SK-N-SH (cell line): ENCODE data around the gene BTF3. TPM values are rescaled to one million over a fixed set of nuclear protein-coding genes. Genes with fewer than 3 reads are reported as not detected.

ENCODE experiments used
- CTCF ChIA-PET: fragments of 300-600, 350-600 bp; formaldehyde crosslinking; extraction: SDS; loops from one replicate; lab custom pipeline; 2021; lab: Yijun Ruan, JAX
- POLR2A ChIA-PET: fragments of 350-600 bp; sonication (Branson Sonifier 250); formaldehyde crosslinking; extraction: SDS; loops from one replicate; lab custom pipeline; 2020; ENCODE audit warnings: antibody characterized with exemption, inconsistent platforms; lab: Yijun Ruan, JAX
- DNase-seq: peaks from one replicate; pipeline ENCODE4 v3.0.0; 2012
- H2AFZ ChIP-seq: fragments of 200-600 bp; sonication (generic); 2 replicates; pipeline ENCODE4 v1.8.1; 2016; ENCODE audit warnings: antibody characterized with exemption, mild to moderate bottlenecking, low read depth
- H3F3A ChIP-seq: fragments of 200-600 bp; sonication (generic); replicated peaks from 2 replicates; pipeline ENCODE3; 2016; ENCODE audit warnings: antibody characterized with exemption, mild to moderate bottlenecking; ENCODE audit not compliant: insufficient read depth
- H3K27ac ChIP-seq, 2 experiments: fragments of 200-500 bp in 1 of 2; fragments of 200-600 bp in 1 of 2; sonication (Bioruptor generic) in 1 of 2; sonication (generic), shearing (Covaris generic) in 1 of 2; 2 replicates each; pipeline versions ENCODE4 v1.5.1 to v1.6.1; 2014 to 2016; ENCODE audit warnings: low read depth in 2 of 2, inconsistent platforms in 1 of 2, low read length in 1 of 2, mild to moderate bottlenecking in 1 of 2, mixed read lengths in 1 of 2
- H3K27me3 ChIP-seq: fragments of 200-600 bp; sonication (generic), shearing (Covaris generic); 2 replicates; pipeline ENCODE4 v1.6.1; 2016; ENCODE audit warnings: mixed run types; ENCODE audit not compliant: insufficient read depth
- H3K36me3 ChIP-seq, 2 experiments: fragments of 200-500 bp in 1 of 2; fragments of 200-600 bp in 1 of 2; sonication (Bioruptor generic) in 1 of 2; sonication (generic) in 1 of 2; replicated peaks in 1 of 2; 2 replicates each; pipeline versions ENCODE3 to v1.5.1; 2014 to 2016; ENCODE audit warnings: low read length in 1 of 2, mild to moderate bottlenecking in 1 of 2; ENCODE audit not compliant: insufficient read depth in 2 of 2, control insufficient read depth in 1 of 2
- H3K4me1 ChIP-seq, 2 experiments: fragments of 200-500 bp in 1 of 2; fragments of 200-600 bp in 1 of 2; sonication (Bioruptor generic) in 1 of 2; sonication (generic), shearing (Covaris generic) in 1 of 2; 2 replicates each; pipeline versions ENCODE4 v1.5.1 to v1.6.1; 2014 to 2016; ENCODE audit warnings: low read depth in 1 of 2, low read length in 1 of 2, mixed run types in 1 of 2; ENCODE audit not compliant: insufficient read depth in 2 of 2, control insufficient read depth in 1 of 2
- H3K4me2 ChIP-seq: fragments of 200-600 bp; sonication (generic), shearing (Covaris generic); 2 replicates; pipeline ENCODE4 v1.6.1; 2017; ENCODE audit warnings: mixed run types
- H3K4me3 ChIP-seq, 2 experiments: fragments of 200-500 bp in 1 of 2; fragments of 200-600 bp in 1 of 2; sonication (Bioruptor generic) in 1 of 2; sonication (generic), shearing (Covaris generic) in 1 of 2; 2 replicates each; pipeline versions ENCODE4 v1.5.1 to v1.8.1; 2014 to 2016; ENCODE audit warnings: low read depth in 2 of 2, inconsistent platforms in 1 of 2, low read length in 1 of 2, mild to moderate bottlenecking in 1 of 2, mixed read lengths in 1 of 2, moderate library complexity in 1 of 2
- H3K79me2 ChIP-seq: fragments of 200-600 bp; sonication (generic); 2 replicates; pipeline ENCODE4 v1.8.1; 2017; ENCODE audit warnings: mild to moderate bottlenecking; ENCODE audit not compliant: insufficient read depth
- H3K9ac ChIP-seq: fragments of 200-600 bp; sonication (generic); 2 replicates; pipeline ENCODE4 v1.6.1; 2017; ENCODE audit warnings: mixed run types
- H3K9me2 ChIP-seq: fragments of 200-600 bp; sonication (generic); 2 replicates; pipeline ENCODE4 v1.6.1; 2017; ENCODE audit warnings: mixed run types
- H3K9me3 ChIP-seq: fragments of 200-600 bp; sonication (generic); 2 replicates; pipeline ENCODE4 v1.6.1; 2017; ENCODE audit warnings: mixed run types, mild to moderate bottlenecking, moderate library complexity
- H4K20me1 ChIP-seq: fragments of 200-600 bp; sonication (generic); 2 replicates; pipeline ENCODE4 v1.6.1; 2017; ENCODE audit warnings: mild to moderate bottlenecking, mixed run types; ENCODE audit not compliant: insufficient read depth
- CHD2 ChIP-seq: fragments of 150-350 bp; IDR thresholded peaks from 2 replicates; pipeline ENCODE4 v1.6.1; 2018; ENCODE audit warnings: low read length; ENCODE audit not compliant: partially characterized antibody
- ELF1 ChIP-seq: IDR thresholded peaks from 2 replicates; pipeline ENCODE4 v1.4.0; 2012
- FOSL2 ChIP-seq: IDR thresholded peaks from 2 replicates; pipeline ENCODE4 v1.4.0; 2012; ENCODE audit warnings: low read depth, mild to moderate bottlenecking, moderate library complexity, borderline replicate concordance
- GABPA ChIP-seq: IDR thresholded peaks from 2 replicates; pipeline ENCODE4 v1.4.0; 2012; ENCODE audit warnings: low read depth, mild to moderate bottlenecking
- GATA2 ChIP-seq: sonication (generic); formaldehyde crosslinking; IDR thresholded peaks from 2 replicates; pipeline ENCODE4 v1.5.0; 2020; ENCODE audit warnings: mild to moderate bottlenecking, missing genetic modification reagents
- JUND ChIP-seq: IDR thresholded peaks from 2 replicates; pipeline ENCODE4 v1.4.0; 2012
- MXI1 ChIP-seq: IDR thresholded peaks from 2 replicates; pipeline ENCODE4 v1.6.1; 2012; ENCODE audit warnings: mild to moderate bottlenecking, low read depth, low read length, improper control_type of control experiment
- NFIC ChIP-seq: IDR thresholded peaks from 2 replicates; pipeline ENCODE4 v1.4.0; 2012; ENCODE audit warnings: borderline replicate concordance
- NRF1 ChIP-seq: IDR thresholded peaks from 2 replicates; pipeline ENCODE4 v1.6.1; 2012; ENCODE audit warnings: low read depth, mild to moderate bottlenecking, low read length
- POLR2AphosphoS5 ChIP-seq: IDR thresholded peaks from 2 replicates; pipeline ENCODE4 v1.6.1; 2012; ENCODE audit warnings: low read depth, low read length
- SIN3A ChIP-seq: IDR thresholded peaks from 2 replicates; pipeline ENCODE4 v1.6.1; 2012; ENCODE audit warnings: low read depth, mild to moderate bottlenecking, low read length, moderate library complexity, borderline replicate concordance
- SMC3 ChIP-seq: IDR thresholded peaks from 2 replicates; pipeline ENCODE4 v1.6.1; 2012; ENCODE audit warnings: low read depth, low read length, improper control_type of control experiment
- TAF1 ChIP-seq: IDR thresholded peaks from 2 replicates; pipeline ENCODE4 v1.6.1; 2012; ENCODE audit warnings: low read depth, mild to moderate bottlenecking, low read length, moderate library complexity, borderline replicate concordance
- TEAD4 ChIP-seq: IDR thresholded peaks from 2 replicates; pipeline ENCODE4 v1.4.0; 2012; ENCODE audit warnings: mild to moderate bottlenecking, borderline replicate concordance; ENCODE audit not compliant: insufficient read depth
- YY1 ChIP-seq: IDR thresholded peaks from 2 replicates; pipeline ENCODE4 v1.4.0; 2012; ENCODE audit warnings: low read depth, mild to moderate bottlenecking
- WGBS: methylation state at CpG from one replicate; pipeline ENCODE4 v1.1.6; 2017; ENCODE audit warnings: low lambda C conversion rate; 5-methylcytosine and 5-hydroxymethylcytosine counted together
- polyA plus RNA-seq, 3 experiments: library from polyadenylated mRNA; depleted of rRNA; stranded (reverse); fragments of >200 nt; gene quantifications; 2 replicates each; pipeline ENCODE4 v1.2.3, GENCODE V29; 2012
- TF ChIP-seq, protein P1 (sequence below): IDR thresholded peaks from 2 replicates; pipeline ENCODE4 v1.4.0; 2012; ENCODE audit warnings: low read depth
- TF ChIP-seq, protein P2 (sequence below): IDR thresholded peaks from 2 replicates; pipeline ENCODE4 v1.4.0; 2012; ENCODE audit warnings: low read depth, borderline replicate concordance
- TF ChIP-seq, protein P3 (sequence below): fragments of 150-350 bp; IDR thresholded peaks from 2 replicates; pipeline ENCODE4 v1.6.1; 2017; ENCODE audit warnings: antibody characterized with exemption, low read length, low read depth, borderline replicate concordance
- TF ChIP-seq, protein P4 (sequence below): fragments of 200-600 bp; sonication (generic); IDR thresholded peaks from 2 replicates; pipeline ENCODE4 v1.6.1; 2017; ENCODE audit warnings: antibody characterized with exemption, mild to moderate bottlenecking, moderate library complexity

Gene BTF3
- polyA plus RNA-seq (2012; rRNA removed), result 458 and 492 TPM in 2 replicates
- polyA plus RNA-seq (2012; cell fraction: cytosol; rRNA removed), result 622 and 790 TPM in 2 replicates
- 127 and 171 TPM in 2 replicates for polyA plus RNA-seq (2012; cell fraction: nucleus; rRNA removed)

DNA sequence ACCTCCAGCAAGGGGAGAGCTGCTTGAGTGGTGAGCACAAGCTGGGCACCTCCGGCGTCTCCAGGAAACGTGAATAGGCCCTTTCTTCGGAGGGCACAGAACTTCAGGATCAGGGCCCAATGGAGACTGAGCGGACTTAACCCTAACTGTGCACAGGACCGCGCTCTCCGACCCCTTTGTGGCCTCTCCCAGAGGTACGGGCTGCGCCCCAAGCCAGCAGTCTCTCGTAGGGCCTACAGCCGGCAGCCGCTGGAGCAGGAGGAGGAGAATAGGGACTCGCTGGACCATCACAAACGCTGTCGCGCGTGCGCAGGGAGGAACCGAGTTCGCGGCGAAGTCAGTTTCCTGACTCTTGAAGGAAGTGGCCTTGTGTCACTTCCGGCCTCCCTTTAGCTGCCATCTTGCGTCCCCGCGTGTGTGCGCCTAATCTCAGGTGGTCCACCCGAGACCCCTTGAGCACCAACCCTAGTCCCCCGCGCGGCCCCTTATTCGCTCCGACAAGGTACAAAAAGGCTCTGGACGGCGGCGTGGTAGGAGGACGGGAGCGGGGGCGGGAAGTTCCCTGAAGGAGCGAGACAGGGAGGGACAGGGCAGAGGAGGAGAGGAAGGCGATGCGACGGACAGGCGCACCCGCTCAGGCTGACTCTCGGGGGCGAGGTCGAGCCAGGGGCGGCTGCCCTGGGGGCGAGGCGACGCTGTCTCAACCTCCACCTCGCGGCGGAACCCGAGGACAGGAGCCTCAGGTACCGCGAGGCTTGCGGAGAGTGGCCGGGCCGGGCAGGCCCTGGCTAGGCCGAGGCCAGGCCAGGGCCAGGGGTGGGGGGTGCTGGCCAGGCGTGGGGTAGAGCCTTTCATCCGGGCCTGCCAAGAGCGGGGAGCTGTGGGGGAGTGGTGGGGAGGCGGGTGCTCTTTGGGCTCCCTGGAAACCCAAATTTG lies at the start of gene BTF3:
BTF3 (plus strand) TSS at position 386 of the 936 bp plus-strand sequence; CDS start at position 612, 226 bp downstream.
- Histone ChIP-seq H3K27me3 (no peaks in the 10 kb centered on the region), H4K20me1 (peaks cover 40% of the 10 kb centered on the region), H3K9me2 (no peaks in the 10 kb centered on the region), H3K27ac (peak within 1 kb of the TSS; percentile 95 to 99), H3K4me3 (peak within 1 kb of the TSS; percentile 88 to 98), H3K4me1 (peaks cover 11 to 16% of the 10 kb centered on the region in 2 experiments; a peak in 3 of 4 replicates), H3K4me2 (peak within 1 kb of the TSS; percentile 84), H3K36me3 (peaks cover 36 to 41% of the 10 kb centered on the region in 2 experiments), H2AFZ (peak within 1 kb of the TSS; percentile 67), H3K9me3 (no peaks in the 10 kb centered on the region), H3F3A (peaks cover 25% of the 10 kb centered on the region), H3K79me2 (peaks cover 56% of the 10 kb centered on the region), H3K9ac (peak within 1 kb of the TSS; percentile 99)
- peak; percentile 91 for DNase-seq
- CTCF ChIA-PET, result interaction anchor here (1.3 to 2.7 kb wide), 8 partner anchors 11 to 47 kb away, joined by 4 to 14 read pairs (median 8); no protein-coding TSS in a partner anchor
- 2% methylated on average over 31 of the region's 67 CpGs for WGBS
- no peak for TF ChIP-seq TEAD4
- no peak for TF ChIP-seq CHD2
- peak; percentile 92 for TF ChIP-seq YY1
- peak; percentile 75 for TF ChIP-seq MXI1
- peak; percentile 88 for TF ChIP-seq TAF1
- peak; percentile 84 for TF ChIP-seq ELF1
- TF ChIP-seq NRF1, result peak; percentile 96
- peak; percentile 99 for TF ChIP-seq POLR2AphosphoS5
- peak; percentile 90 for TF ChIP-seq GABPA
- TF ChIP-seq, protein P1, sequence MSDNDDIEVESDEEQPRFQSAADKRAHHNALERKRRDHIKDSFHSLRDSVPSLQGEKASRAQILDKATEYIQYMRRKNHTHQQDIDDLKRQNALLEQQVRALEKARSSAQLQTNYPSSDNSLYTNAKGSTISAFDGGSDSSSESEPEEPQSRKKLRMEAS, result peak; percentile 96
- POLR2A ChIA-PET, result interaction anchor here (0.6 to 1.9 kb wide), 7 partner anchors 9 to 67 kb away, joined by 3 to 8 read pairs (median 4); partner anchors contain the start of genes ANKRA2 and UTP15

DNA sequence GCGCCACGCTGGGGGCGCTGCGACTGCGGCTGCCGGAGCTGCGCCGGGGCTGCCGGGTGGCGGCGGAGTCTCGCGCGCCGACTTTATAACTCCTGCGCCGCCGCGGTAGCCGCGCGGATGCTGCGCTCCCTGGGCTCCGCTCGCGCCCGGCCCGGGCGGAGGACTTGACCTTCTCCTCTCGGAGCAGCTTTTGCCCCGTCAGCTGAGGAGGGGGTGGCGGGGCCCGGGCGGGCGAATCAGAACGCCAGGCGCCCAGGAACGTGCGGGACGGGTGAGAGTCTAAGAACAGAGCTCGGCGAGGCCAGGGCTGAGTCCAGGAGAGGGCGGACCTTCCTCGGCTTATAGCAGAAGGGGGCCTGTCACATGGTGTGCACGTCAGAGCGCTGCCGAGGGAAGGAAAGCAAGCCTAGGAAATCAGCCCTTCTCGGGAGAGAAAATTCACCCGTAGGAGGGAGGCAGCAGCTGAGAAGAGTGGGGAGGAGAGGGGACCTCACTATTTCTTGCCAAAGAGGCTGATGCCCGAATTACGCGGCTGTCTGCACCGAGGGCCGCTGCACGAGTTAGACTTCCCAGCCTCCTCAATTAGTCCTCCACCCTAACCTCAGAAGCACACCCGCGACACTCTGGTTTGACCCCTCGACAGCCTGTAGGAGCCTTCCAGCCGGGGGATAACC lies 49.6 kb upstream of the BTF3 start, which contains the start of gene FOXD1:
FOXD1 (minus strand) TSS at position 315 of the 674 bp plus-strand sequence. CDS start 415 bp downstream, outside the sequence.
- Histone ChIP-seq H4K20me1 (peaks cover 17% of the 10 kb centered on the region), H3K36me3 (peaks cover 17 to 31% of the 10 kb centered on the region in 2 experiments), H3K4me3 (peak within 1 kb of the TSS; percentile 69 to 74), H3K27me3 (no peaks in the 10 kb centered on the region), H3K79me2 (peaks cover 54% of the 10 kb centered on the region), H3K27ac (peak within 1 kb of the TSS; percentile 74 to 93), H2AFZ (peak within 1 kb of the TSS; percentile 77), H3K4me1 (peaks cover 10 to 12% of the 10 kb centered on the region in 2 experiments; a peak in 1 of 4 replicates), H3K9me2 (no peaks in the 10 kb centered on the region), H3F3A (peaks cover 37% of the 10 kb centered on the region), H3K9ac (peak within 1 kb of the TSS; percentile 91), H3K9me3 (no peaks in the 10 kb centered on the region), H3K4me2 (peak within 1 kb of the TSS; percentile 95)
- peak; percentile 80 for DNase-seq
- ChIA-PET CTCF (interaction anchor here (1.1 to 2.9 kb wide), 7 partner anchors 9 to 365 kb away, joined by 3 to 21 read pairs (median 5); no protein-coding TSS in a partner anchor), POLR2A (interaction anchor here (0.6 kb wide), 1 partner anchor 21 kb away, joined by 3 read pairs; no protein-coding TSS in a partner anchor)
- WGBS, result 2% methylated on average over 24 of the region's 59 CpGs
- TF ChIP-seq GABPA (no peak), NFIC (no peak), CHD2 (no peak), POLR2AphosphoS5 (peak; percentile 95), MXI1 (no peak), GATA2 (CRISPR knock-in tag) (no peak), NRF1 (peak; percentile 20; the same call in 1 of the 2 replicates), SMC3 (0 out of 2 replicates have a peak, but pooled peaks have one; percentile 2), JUND (peak; percentile 8; the same call in 1 of the 2 replicates), FOSL2 (peak; percentile 10; the same call in 1 of the 2 replicates), TAF1 (peak; percentile 96), SIN3A (peak; percentile 75; the same call in 1 of the 2 replicates)
- TF ChIP-seq, protein P2, sequence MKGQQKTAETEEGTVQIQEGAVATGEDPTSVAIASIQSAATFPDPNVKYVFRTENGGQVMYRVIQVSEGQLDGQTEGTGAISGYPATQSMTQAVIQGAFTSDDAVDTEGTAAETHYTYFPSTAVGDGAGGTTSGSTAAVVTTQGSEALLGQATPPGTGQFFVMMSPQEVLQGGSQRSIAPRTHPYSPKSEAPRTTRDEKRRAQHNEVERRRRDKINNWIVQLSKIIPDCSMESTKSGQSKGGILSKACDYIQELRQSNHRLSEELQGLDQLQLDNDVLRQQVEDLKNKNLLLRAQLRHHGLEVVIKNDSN, result peak; percentile 93
- TF ChIP-seq, protein P3, sequence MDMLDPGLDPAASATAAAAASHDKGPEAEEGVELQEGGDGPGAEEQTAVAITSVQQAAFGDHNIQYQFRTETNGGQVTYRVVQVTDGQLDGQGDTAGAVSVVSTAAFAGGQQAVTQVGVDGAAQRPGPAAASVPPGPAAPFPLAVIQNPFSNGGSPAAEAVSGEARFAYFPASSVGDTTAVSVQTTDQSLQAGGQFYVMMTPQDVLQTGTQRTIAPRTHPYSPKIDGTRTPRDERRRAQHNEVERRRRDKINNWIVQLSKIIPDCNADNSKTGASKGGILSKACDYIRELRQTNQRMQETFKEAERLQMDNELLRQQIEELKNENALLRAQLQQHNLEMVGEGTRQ, result peak; percentile 67
- TF ChIP-seq, protein P4, sequence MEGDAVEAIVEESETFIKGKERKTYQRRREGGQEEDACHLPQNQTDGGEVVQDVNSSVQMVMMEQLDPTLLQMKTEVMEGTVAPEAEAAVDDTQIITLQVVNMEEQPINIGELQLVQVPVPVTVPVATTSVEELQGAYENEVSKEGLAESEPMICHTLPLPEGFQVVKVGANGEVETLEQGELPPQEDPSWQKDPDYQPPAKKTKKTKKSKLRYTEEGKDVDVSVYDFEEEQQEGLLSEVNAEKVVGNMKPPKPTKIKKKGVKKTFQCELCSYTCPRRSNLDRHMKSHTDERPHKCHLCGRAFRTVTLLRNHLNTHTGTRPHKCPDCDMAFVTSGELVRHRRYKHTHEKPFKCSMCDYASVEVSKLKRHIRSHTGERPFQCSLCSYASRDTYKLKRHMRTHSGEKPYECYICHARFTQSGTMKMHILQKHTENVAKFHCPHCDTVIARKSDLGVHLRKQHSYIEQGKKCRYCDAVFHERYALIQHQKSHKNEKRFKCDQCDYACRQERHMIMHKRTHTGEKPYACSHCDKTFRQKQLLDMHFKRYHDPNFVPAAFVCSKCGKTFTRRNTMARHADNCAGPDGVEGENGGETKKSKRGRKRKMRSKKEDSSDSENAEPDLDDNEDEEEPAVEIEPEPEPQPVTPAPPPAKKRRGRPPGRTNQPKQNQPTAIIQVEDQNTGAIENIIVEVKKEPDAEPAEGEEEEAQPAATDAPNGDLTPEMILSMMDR, result no peak
